GM10248 (cell line): ENCODE results near the gene SEC31A.

Source experiments
- CTCF ChIA-PET: fragments of 300-600 bp; sonication (Branson Sonifier 250); formaldehyde crosslinking; extraction: SDS; loops from one replicate; lab custom pipeline; 2021; ENCODE audit warnings: antibody characterized with exemption; lab: Yijun Ruan, JAX
- POLR2A ChIA-PET: fragments of 350-650 bp; sonication (Branson Sonifier 250); formaldehyde crosslinking; extraction: SDS; loops from one replicate; lab custom pipeline; 2020; ENCODE audit warnings: antibody characterized with exemption; lab: Yijun Ruan, JAX
- DNase-seq: peaks from one replicate; pipeline ENCODE4 v3.0.0; 2012; ENCODE audit errors: extremely low spot score
- TF ChIP-seq, protein P1 (sequence below): IDR thresholded peaks from 2 replicates; pipeline ENCODE4 v1.5.1; 2012; ENCODE audit warnings: mild to moderate bottlenecking, low read depth; ENCODE audit errors: extremely low read depth, missing control alignments, control extremely low read depth

SEC31A gene

DNA sequence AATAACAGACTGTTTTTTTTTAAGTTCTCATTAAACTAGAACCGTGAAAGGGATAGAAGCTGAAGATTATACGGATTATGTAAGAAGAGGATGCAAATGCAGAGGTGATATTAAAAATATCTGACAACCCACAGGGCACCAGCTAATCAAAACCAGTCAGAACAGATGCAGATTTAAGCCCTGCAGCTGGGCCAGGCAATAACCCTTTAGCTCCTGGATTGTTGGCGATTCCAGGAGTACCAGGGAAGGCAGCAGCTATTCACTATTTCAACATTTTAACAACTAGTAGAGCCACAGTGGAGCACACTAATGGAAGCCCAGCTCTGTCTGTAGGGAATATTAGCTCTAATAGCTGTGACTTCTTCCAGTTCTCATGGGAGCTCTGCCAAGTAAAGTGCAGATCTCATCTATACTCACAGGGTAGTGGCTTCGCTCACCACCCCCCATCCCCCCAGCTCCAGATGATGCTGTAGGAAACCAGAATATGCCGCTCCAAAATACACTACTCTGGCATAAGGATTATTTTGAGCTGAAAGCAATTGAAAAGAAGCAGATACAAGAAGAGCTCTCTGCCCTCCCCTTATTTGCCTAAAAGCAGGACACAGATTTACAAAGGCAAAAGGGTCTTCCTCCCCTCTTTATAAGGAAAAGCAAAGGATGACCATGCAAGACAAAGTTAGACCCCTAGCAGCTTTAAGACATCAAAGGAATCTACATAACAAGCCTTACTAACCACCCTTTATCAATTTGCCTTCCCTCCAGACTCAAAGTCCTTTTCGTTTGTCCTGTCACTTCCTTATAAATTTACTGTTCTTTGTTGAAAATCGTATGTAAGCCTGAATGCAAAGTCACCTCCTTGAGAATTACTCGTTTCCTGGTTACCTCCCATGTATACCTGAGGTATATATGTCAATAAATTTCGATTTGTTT lies 106.0 kb downstream of the SEC31A start:
- TF ChIP-seq, protein P1, sequence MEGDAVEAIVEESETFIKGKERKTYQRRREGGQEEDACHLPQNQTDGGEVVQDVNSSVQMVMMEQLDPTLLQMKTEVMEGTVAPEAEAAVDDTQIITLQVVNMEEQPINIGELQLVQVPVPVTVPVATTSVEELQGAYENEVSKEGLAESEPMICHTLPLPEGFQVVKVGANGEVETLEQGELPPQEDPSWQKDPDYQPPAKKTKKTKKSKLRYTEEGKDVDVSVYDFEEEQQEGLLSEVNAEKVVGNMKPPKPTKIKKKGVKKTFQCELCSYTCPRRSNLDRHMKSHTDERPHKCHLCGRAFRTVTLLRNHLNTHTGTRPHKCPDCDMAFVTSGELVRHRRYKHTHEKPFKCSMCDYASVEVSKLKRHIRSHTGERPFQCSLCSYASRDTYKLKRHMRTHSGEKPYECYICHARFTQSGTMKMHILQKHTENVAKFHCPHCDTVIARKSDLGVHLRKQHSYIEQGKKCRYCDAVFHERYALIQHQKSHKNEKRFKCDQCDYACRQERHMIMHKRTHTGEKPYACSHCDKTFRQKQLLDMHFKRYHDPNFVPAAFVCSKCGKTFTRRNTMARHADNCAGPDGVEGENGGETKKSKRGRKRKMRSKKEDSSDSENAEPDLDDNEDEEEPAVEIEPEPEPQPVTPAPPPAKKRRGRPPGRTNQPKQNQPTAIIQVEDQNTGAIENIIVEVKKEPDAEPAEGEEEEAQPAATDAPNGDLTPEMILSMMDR: no peak
- CTCF ChIA-PET: interaction anchor here (1.0 to 2.2 kb wide), 5 partner anchors 9 to 46 kb away, joined by 3 to 7 read pairs (median 3); partner anchors contain the start of gene SCD5
- DNase-seq: no peak
- POLR2A ChIA-PET: no interaction called here

DNA sequence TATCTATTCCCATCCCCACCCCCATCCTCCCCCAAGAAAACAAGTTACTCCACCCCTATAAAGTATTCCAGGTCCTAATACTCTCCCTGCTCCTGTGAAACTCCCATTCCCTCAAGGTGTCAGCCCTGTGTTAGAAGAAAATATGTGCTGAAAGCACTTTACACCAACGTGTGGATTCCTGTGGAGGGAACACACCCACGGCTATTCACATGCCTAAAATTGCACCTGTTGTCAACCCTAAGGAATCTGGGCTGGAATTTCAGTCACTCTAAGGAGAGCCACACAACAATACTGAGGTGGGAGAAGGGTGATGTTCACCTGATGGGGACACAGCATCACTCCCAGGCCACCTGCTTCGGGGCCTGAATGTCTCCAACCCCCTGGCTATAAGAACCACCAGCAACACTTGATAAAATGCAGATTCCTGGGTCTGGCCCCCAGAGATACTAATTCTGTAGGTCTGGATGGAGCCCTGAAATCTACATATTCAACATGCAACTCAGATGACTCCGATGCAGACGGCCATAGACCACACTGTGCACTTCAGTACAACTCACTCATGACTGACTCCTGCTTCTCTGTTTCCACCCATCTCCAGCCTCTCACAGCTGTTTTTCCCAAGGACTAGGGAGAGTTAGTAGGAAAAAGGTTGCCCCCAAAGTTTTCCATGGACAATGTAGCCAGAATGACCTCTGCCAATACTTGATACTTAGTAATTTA lies 108.2 kb downstream of the SEC31A start:
- TF ChIP-seq, protein P1: no peak
- POLR2A ChIA-PET: no interaction called here
- CTCF ChIA-PET: no interaction called here
- no peak for DNase-seq

DNA sequence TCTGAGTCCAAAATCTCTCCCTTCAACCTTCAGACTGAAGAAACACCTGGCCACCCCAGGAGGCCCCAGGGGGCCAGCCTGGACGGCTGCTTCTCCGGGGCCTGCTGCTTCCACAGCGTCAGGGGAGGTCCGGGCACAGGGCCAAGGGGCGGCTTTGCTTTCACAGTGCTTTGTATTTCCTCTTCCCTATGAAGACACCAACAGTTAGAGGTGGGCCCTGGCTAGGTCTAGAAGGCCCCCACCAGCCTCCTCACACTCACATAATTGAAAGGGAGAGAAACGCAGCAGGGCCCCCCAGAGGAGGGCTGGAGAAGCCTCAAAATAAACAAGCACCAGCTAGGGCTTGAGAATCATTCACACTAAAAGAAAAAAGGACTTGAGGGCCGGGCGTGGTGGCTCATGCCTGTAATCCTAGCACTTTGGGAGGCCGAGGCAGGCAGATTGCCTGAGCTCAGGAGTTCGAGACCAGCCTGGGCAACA lies 110.2 kb downstream of the SEC31A start:
- TF ChIP-seq, protein P1: no peak

DNA sequence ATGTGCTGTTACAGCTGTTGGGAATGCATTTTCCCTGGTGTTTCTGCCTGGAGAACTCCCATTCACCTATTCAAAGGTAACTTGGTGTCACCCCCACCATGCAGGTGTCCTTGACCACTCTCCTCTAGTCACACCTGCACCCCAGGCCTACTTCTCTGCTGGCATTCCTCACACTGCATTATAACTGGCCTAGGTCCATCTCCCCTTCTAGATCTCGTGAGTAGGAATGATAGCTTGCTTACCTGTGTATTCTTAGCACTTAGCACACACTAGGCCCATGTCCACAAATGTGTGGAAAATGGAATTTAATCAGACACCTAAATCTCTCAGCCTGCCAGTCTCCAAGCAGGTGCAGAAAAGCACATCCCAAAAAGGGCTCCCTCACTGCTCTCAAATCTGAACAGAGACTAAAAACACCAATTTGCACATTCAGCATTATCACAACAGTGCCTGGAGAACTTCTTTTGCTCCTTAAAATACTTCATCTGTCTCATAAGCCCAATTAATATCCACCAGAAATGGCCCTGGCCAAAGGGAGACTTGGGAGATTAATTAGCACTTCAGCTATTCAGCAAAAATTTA lies 110.7 kb downstream of the SEC31A start:
- no peak for DNase-seq
- ChIA-PET POLR2A (no interaction called here), CTCF (no interaction called here)
- TF ChIP-seq, protein P1: no peak

More for the DNA sequence above, 110.2 kb downstream of the SEC31A start:
- DNase-seq: no peak
- CTCF ChIA-PET: no interaction called here
- POLR2A ChIA-PET: no interaction called here

DNA sequence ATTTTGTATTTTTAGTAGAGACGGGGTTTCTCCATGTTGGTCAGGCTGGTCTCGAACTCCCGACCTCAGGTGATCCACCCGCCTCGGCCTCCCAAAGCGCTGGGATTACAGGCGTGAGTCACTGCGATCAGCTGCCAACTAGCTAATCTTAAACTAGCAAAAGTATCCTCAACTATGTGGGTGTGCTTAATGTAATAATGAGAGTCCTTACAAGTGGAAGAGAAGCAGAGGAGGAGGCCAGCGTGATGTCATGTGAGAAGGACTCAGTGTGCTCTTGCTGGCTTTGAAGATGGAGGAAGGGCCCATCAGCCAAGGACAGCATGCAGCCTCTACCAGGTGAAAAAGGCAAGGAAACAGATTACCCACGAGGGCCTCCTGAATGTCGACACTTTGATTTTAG lies 111.9 kb downstream of the SEC31A start:
- DNase-seq: no peak
- ChIA-PET POLR2A (no interaction called here), CTCF (interaction anchor here (1.2 to 1.4 kb wide), 2 partner anchors 10 to 25 kb away, joined by 3 read pairs; no protein-coding TSS in a partner anchor)
- TF ChIP-seq, protein P1: no peak
